HG02678 (cell line): Measurements from ENCODE around the gene ZBTB45.
"Not testable (repeated sequence)": the region's sequence is repeated elsewhere in the genome, so short reads cannot be mapped to it uniquely, and the experiment has no call there.

ENCODE experiments used
- ATAC-seq: cut with Tn5 transposase; IDR thresholded peaks from one replicate; pipeline ENCODE4 v1.9.1; 2021; ENCODE audit warnings: mild to moderate bottlenecking, moderate library complexity; ENCODE audit not compliant: unreplicated experiment

Gene ZBTB45

DNA sequence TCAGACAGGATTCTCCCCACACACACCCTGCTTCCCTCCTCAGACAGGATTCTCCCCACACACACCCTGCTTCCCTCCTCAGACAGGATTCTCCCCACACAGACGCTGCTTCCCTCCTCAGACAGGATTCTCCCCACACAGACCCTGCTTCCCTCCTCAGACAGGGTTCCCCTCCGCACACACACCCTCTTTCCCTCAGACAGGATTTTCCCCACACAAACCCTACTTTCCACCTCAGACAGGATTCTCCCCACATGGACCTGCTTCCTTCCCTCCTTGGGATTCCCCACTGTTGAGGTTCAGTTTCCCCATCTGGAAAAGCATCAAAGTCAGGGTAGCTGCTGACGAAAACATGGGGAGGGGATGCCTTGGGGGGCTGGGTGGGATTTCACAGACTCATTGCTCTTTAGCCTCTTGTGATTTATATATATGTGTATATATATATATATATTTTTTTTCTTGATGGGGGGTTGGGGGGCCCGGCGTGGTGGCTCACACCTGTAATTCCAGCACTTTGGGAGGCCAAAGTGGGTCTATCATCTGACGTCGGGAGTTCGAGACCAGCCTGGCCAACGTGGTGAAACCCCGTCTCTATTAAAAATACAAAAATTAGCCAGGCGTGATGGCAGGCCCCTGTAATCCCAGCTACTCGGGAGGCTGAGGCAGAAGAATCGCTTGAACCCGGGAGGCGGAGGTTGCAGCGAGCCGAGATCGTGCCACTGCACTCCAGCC, 23.2 kb upstream of the ZBTB45 start:
- not testable (repeated sequence) for ATAC-seq

GRCh38 chr19:58539169-58539559, 19.6 kb upstream of the ZBTB45 start:
- ATAC-seq, result not testable (repeated sequence)

DNA sequence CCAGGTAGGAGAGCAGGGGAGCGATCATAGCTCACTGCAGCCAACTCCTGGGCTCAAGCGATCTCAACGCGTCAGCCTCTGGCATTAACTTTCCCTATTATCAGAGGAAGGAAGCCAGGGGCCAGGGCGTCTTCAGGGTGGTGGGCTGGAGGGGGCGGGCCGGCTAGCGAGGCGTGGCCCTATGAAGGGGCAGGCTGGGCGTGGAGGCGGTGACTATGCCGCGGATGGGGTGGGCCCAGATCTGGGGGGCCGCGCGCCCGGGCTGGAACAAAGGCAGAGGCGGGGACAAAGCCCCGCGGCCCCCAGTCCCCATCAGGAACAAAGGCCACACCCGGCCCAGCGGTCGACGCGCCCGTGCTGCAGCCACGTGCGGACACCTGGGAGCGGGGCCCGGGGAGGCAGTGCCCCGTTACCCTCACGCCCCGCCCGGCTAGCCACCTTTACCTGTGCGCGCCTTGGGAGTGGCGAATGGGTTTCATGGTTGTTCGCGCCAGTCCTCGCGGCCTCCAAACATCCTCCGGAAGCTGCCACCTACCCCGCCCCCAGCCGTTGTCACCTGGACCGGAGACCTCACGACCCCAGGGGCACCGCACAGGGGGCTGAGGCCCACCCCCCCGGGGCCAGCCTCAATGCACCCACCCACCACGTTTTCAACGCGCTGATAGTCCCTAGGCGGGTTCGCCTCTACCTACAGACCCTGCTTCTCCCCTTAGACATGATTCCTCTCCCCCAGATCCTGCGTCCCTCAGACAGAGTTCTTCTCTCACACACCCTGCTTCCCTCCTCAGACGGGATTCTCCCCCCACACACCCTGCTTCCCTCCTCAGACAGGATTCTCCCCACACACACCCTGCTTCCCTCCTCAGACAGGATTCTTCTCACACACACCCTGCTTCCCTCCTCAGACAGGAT, 18.9 kb upstream of the ZBTB45 start:
- no peak for ATAC-seq

DNA sequence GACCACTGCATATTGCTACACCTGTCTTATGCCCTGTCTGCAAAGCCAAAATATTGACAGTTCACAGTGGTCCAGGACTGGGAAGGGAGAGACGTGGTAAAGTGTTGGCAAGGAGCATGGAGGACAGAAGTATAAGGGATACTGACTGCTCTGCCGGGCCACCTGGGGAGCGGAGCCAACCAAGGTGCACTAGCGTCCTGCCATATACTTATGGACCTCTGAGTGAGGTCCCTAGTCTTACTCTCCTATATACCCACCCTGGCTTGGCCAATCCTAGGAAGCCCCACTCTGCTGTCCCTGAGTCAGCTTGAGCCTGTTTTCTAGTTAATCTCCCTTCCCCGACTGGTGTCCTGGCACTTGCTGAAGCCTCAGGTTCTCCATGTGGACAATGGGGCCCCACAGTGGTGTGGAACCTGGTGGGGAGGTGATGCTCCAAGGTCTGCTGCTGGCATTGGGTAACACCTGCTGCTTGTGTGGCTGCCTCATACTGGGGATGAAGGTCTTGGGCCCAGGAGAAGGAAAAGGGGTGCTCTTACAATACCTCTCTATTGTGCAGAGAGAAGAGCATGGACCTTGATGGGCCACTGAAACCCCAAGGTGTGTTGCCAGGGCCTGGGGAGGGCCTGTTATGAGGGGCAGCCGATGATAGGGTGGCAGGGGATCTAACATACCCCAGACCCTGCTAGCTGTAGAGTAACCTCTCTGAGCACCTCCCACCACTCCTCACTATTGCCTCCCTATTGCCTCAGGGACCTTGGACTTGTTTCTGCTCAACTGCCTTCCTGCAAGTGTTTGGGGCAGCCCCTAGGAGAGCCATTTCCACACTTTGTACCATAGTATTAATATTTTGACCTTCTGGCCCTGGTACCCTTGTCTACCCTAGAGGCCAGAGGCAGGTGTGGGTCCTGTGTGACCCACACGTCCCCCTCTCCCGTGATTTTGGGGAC, 17.5 kb upstream of the ZBTB45 start:
- no peak for ATAC-seq

DNA sequence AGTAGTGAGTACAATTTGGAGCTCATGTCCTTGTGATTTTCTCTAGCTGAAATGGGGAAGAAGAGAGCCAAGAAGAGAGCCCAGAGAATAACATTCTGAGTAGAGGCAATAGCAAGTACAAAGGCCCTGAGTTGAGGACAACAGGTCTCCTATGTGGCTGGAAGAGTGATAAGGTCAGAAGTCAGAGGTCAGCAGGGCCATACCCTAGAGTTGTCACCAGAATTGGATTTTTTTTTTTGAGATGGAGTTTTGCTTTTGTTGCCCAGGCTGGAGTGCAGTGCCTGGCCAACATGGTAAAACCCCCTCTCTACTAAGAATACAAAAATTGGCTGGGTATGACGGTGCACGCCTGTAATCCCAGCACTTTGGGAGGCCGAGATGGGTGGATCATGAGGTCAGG, 16.2 kb upstream of the ZBTB45 start:
- no peak for ATAC-seq

DNA sequence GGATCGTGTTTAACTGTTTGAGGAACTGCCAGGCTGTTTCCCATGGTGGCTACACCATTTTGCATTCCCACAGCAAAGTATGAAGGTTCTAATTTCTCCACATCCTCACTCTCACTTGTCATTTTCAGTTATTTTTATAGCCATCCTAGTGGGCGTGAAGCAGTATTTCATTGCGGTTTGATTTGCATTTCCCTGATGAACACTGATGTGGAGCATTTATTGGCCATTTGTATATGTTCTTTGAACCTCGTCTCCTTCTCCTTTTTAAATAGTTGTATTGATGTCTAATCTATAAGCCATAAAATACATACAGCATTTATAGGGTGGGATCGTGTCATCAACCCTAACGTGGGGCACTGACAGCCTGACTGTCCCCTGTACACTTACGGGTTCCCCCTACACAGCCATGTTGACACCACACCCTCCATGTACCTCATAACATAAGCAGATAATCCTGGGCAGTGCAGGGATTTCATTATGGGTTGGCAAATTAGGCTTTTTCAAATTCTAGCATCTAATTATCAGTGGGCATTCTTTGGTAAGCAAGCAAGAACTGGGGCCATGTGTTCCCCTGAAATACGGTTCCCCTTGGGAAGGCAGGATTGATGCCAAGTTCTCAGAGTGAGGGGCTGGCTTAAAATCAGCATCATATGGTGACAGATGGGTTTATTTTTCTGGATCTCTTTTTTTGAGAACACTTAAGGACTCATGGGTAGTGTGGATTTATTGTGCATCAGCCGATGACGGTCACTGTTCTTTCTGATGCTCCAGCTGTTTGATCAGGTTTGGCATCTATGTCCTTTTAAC, 11.6 kb upstream of the ZBTB45 start:
- no peak for ATAC-seq

GRCh38 chr19:58529405-58529804, 9.8 kb upstream of the ZBTB45 start:
- ATAC-seq, result no peak

- no peak for ATAC-seq
Measured at GRCh38 chr19:58522709-58523108, 3.1 kb upstream of the ZBTB45 start.

DNA sequence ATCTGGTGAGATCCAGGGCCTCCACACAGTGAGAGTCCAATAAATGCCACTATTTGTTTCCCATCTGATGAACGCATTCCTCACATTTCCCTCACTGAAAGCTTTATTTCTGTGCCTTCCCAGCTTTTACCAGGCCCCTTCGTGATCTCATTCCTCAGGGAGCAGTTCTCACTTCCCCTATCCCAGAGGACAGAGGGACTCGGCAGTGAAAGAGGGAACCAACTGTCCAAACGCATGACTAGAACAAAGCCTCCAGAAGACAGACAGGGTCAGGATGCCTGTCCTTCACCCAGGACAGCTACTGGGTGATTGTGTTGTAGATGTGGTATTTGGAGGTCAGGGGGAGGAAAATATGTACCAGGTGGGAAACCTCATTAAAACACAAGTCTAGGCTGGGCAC, 2.0 kb upstream of the ZBTB45 start:
- ATAC-seq, result no peak

GRCh38 chr19:58520257-58520599, 618 bp upstream of the ZBTB45 start:
- ATAC-seq, result no peak

DNA sequence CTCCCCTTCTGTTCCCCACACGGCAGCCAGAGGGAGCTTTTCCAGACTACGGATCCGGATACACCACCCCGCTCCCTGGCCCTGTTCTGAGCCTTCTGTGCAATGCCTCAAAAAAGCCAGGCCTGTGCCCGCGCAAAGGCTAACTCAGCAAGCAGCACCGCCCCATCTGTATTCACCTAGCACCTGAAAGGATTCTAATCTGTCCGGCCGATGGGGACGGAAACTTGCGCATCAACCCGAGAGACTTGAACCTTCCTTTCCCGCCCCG, 589 bp downstream of the ZBTB45 start:
- ATAC-seq, result no peak

DNA sequence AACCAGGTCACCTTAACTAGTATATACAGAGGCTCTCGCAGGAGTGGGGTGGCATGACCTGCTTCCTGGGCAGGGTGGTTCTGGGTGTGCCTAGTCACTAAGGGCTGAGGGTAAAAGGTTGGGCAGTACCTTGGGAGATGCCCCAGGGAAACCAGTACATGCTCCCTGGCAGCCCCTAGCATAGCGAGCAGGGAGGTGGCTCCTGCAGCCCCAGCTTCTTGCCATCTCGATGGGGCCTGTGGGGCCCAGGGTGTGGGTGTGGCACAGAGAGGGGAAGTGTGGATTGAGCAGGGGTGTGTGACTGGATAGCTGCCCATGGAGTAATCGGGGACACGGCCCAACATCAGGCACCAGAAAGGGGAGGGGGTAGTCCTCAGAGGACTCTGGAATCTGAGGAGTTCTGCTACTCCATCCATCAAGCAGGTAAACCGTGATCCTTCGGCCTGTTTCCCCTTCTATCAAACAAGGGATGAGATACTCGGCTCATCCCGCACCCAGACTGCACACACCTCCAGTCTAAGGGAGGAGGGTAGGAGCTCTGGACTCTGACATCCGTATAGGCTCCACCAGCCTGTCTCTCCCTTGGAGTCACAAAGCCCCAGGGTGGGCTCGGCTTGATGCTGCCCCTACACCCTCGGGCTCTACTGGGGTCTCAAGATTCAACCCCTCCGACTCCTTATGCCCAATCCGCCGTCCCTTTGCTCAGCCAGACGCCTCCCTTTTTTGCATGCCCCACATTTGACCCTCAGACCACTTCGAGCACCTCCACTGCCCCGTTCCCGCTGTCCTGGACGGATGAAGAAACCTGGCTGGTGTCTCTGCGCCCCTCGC, 1.1 kb downstream of the ZBTB45 start:
- ATAC-seq, result no peak

- no peak for ATAC-seq
Measured at GRCh38 chr19:58516964-58517833, 2.4 kb downstream of the ZBTB45 start.

GRCh38 chr19:58516246-58516836, 3.3 kb downstream of the ZBTB45 start:
- no peak for ATAC-seq

DNA sequence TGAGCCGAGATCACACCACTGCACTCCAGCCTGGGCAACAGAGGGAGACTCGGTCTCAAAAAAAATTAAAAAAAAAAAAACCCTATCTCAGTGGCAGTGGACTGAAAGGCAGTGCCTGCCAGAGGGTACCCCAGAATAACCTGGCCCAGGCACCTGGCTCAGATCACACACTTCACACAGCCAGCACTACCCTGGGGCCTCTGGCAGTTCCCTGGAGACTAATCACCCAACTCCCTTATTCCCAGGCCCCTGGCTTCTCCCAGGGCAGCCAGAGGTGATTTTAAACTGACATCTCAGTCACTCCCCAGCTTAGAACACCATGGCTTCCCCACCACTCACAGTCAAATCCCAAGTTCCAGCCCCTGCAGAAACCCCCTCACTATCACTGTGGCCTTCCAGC, 4.4 kb downstream of the ZBTB45 start:
- ATAC-seq, result no peak

DNA sequence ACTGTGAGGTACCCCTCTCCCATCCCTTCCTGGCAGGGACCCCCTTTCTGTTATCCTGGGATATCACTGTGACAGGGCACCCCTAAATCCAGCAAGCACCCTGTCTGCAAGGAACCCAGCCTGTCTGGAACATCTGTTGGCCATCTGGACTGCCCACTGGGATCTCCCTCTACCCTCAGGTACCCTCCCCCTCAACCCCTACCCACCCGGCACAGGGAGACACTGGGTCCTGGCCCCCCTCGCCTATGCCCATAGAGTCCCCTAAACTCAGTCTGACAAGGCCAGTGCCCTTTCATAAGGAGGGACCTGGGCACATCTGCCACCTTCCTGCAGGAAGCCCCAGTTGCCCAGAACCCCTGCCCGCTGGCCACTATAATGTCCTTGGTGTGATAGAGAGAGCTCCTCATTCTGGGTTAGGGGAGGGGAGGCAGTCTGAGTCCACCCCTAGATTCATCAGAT, 5.0 kb downstream of the ZBTB45 start:
- ATAC-seq, result no peak

GRCh38 chr19:58513694-58514563, 5.7 kb downstream of the ZBTB45 start:
- peak; percentile 80 for ATAC-seq
